ENCODE data around the gene KCTD16. TPM values are rescaled to one million over a fixed set of nuclear protein-coding genes. Genes with fewer than 3 reads are reported as not detected.

Gene KCTD16
- total RNA-seq, 1 experiment from 2014 or later, result not detected

GRCh38 chr5:144267961-144268513 is 97.4 kb downstream of the KCTD16 start:
- in situ Hi-C loops (cut with HindIII; ENCODE audit: low sequenced_read_pairs), result no loop called here
- DNase-seq (ENCODE audit: low spot score), result no peak

- in situ Hi-C loops (cut with HindIII; ENCODE audit: low sequenced_read_pairs), result no loop called here
- DNase-seq (ENCODE audit: low spot score), result no peak
Observed at GRCh38 chr5:144273232-144274027, 102.8 kb downstream of the KCTD16 start.

- in situ Hi-C loops (cut with HindIII; ENCODE audit: low sequenced_read_pairs), result no loop called here
- DNase-seq (ENCODE audit: low spot score), result no peak
Observed at GRCh38 chr5:144275329-144275728, 104.7 kb downstream of the KCTD16 start.

GRCh38 chr5:144276034-144276822 is 105.6 kb downstream of the KCTD16 start:
- DNase-seq (ENCODE audit: low spot score), result no peak

GRCh38 chr5:144281784-144282183 is 111.1 kb downstream of the KCTD16 start:
- in situ Hi-C loops (cut with HindIII; ENCODE audit: low sequenced_read_pairs), result no loop called here
- no peak for DNase-seq (ENCODE audit: low spot score)

More at GRCh38 chr5:144276034-144276822, 105.6 kb downstream of the KCTD16 start:
- in situ Hi-C loops (cut with HindIII; ENCODE audit: low sequenced_read_pairs), result no loop called here

- no peak for DNase-seq (ENCODE audit: low spot score)
- in situ Hi-C loops (cut with HindIII; ENCODE audit: low sequenced_read_pairs), result no loop called here
Observed at GRCh38 chr5:144284036-144284435, 113.4 kb downstream of the KCTD16 start.

- DNase-seq (ENCODE audit: low spot score), result no peak
- in situ Hi-C loops (cut with HindIII; ENCODE audit: low sequenced_read_pairs), result no loop called here
Observed at GRCh38 chr5:144284931-144285502, 114.3 kb downstream of the KCTD16 start.

- in situ Hi-C loops (cut with HindIII; ENCODE audit: low sequenced_read_pairs), result no loop called here
- DNase-seq (ENCODE audit: low spot score), result no peak
Observed at GRCh38 chr5:144289277-144289676, 118.6 kb downstream of the KCTD16 start.

- DNase-seq (ENCODE audit: low spot score), result no peak
- in situ Hi-C loops (cut with HindIII; ENCODE audit: low sequenced_read_pairs), result no loop called here
Observed at GRCh38 chr5:144292029-144292428, 121.4 kb downstream of the KCTD16 start.

GRCh38 chr5:144295284-144295683 is 124.6 kb downstream of the KCTD16 start:
- in situ Hi-C loops (cut with HindIII; ENCODE audit: low sequenced_read_pairs), result no loop called here
- DNase-seq (ENCODE audit: low spot score), result no peak

GRCh38 chr5:144297081-144297480 is 126.4 kb downstream of the KCTD16 start:
- in situ Hi-C loops (cut with HindIII; ENCODE audit: low sequenced_read_pairs), result no loop called here
- DNase-seq (ENCODE audit: low spot score), result no peak

GRCh38 chr5:144298658-144299057 is 128.0 kb downstream of the KCTD16 start:
- in situ Hi-C loops (cut with HindIII; ENCODE audit: low sequenced_read_pairs), result no loop called here
- DNase-seq (ENCODE audit: low spot score), result no peak

- in situ Hi-C loops (cut with HindIII; ENCODE audit: low sequenced_read_pairs), result no loop called here
- DNase-seq (ENCODE audit: low spot score), result no peak
Observed at GRCh38 chr5:144304688-144305087, 134.0 kb downstream of the KCTD16 start.

GRCh38 chr5:144307736-144308135 is 137.1 kb downstream of the KCTD16 start:
- in situ Hi-C loops (cut with HindIII; ENCODE audit: low sequenced_read_pairs), result no loop called here
- DNase-seq (ENCODE audit: low spot score), result peak; percentile 76

- no peak for DNase-seq (ENCODE audit: low spot score)
- in situ Hi-C loops (cut with HindIII; ENCODE audit: low sequenced_read_pairs), result no loop called here
Observed at GRCh38 chr5:144308174-144308573, 137.5 kb downstream of the KCTD16 start.

GRCh38 chr5:144308906-144309670 is 138.4 kb downstream of the KCTD16 start:
- peak; percentile 44 for DNase-seq (ENCODE audit: low spot score)
- in situ Hi-C loops (cut with HindIII; ENCODE audit: low sequenced_read_pairs), result no loop called here

- in situ Hi-C loops (cut with HindIII; ENCODE audit: low sequenced_read_pairs), result no loop called here
- DNase-seq (ENCODE audit: low spot score), result no peak
Observed at GRCh38 chr5:144310621-144311020, 139.9 kb downstream of the KCTD16 start.

GRCh38 chr5:144313147-144313726 is 142.6 kb downstream of the KCTD16 start:
- DNase-seq (ENCODE audit: low spot score), result no peak
- in situ Hi-C loops (cut with HindIII; ENCODE audit: low sequenced_read_pairs), result no loop called here

- in situ Hi-C loops (cut with HindIII; ENCODE audit: low sequenced_read_pairs), result no loop called here
- DNase-seq (ENCODE audit: low spot score), result no peak
Observed at GRCh38 chr5:144315026-144315425, 144.4 kb downstream of the KCTD16 start.

Data from G401 (cell line).